T-helper 2 cell (primary cell): ENCODE measurements around the gene ZNF672.
"Not testable (repeated sequence)": the region's sequence is repeated elsewhere in the genome, so short reads cannot be mapped to it uniquely, and the experiment has no call there.

Experiments used
- DNase-seq, 5 experiments: peaks; one replicate each; pipeline versions ENCODE4 v3.0.0 to v3.0.0-alpha.2; 2012 to 2022

ZNF672 gene

DNA sequence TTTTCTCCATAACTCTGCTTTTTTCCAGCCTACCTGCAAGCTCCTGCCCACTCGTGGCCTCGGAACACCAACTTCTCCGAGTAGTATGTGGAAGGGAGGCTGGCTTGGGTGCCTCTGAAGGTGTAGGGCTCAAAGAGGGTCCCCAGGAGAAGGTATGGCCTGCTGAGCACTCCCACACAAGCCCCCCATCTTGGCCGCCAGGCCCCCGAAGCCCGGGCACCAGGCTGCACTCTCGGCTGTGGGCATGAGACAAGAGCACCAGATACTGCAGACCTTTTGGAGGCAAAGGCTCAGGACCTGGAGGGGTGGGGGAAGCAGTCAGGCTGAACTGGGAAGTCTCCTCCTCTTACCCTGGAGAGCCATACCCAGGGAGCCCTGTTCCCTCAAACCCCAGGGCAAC lies 19.2 kb downstream of the ZNF672 start:
- no peak for DNase-seq

DNA sequence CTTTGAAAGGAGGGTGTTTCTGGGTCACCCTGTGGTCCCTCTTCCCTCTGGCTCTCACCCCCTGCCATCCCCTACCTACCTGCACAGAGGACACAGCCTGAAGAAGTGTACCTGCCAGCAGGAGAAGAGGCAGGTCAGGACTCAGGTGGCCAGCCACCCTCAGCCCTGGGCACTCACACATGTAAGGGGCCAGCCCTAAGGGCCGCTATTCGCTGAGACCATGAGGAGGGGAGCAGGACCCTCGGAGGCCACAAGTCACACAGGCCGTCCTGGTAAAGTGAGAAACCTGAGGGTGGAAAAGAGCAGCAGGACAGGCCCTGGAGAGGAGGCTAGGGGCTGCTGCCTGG lies 19.7 kb downstream of the ZNF672 start:
- no peak for DNase-seq

GRCh38 chr1:248858096-248858890 lies 20.3 kb downstream of the ZNF672 start:
- DNase-seq: peak in 1 of 5 experiments; percentile 56

DNA sequence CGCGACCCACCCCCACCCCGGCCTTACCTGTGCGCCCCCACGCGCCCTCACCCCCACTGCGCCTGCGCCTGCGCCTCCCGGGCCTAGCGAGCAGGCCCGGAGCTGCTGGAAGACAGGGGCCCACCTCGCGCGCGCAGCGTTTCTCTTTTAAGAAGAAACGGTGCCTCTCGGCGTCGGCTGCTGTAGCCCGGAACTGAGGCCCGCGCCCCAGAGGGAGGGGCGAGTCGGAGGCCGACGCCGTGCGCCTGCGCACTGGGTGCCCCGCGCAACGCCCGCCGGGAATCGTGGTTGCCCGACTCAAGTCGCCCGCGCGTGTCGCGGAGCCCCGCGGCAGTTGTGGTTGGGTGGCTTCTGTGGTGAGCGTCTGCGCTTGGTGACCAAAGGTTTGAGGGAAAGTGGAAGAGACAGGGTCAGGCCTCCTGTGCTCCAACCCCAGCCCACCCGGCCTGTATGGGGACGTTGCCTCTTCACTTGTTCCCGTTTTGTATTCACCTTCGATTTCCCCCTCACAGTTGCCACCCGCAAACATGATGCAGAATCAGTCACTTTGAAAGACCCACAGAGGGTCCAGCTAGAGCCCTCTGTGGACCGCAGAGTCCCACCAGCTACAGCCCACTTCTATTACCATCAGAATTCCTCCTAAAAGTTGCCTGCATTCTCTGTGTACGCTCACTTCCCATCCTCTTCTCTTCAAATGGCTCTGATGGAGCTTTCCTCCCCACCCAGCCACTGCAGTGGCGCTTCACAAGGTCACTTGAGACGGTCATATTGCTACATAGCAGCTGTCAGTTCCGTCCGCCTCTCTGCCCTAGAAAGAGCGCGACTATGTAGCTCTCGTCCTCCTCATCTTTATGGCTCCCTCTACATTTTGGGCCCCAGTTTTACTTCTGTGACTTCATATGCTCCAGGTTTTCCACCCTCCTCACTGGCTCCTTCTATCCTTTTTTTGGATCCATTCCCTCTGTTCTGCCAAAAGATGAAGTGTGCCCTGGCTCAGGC lies 21.2 kb downstream of the ZNF672 start, which contains the start of gene ZNF692:
Gene ZNF692 (minus strand): TSS at position 195 of the 999 bp plus-strand sequence. CDS start 776 bp downstream, outside the sequence.
- DNase-seq: peak; percentile 92 to 99 (median 96)

DNA sequence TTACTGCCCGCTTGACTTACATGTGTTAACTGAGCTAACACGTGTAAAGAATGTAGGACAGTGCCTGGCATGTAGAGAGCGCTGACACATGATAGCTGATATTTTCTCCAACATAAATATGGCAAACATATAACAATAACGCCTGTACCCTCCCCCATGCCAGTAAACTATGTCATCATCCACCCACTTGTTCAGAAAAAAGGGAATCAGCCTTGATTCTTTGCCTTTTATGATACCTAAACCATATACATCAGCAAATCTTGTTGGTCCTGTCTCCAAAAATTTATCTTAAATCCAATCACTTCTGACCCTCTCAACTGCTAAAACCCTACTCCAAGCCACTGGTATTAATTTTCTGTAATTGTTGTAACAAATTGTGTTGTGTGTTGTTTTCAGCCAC lies 22.0 kb downstream of the ZNF672 start:
- DNase-seq: no peak

GRCh38 chr1:248861616-248862015 lies 23.6 kb downstream of the ZNF672 start:
- DNase-seq: no peak

DNA sequence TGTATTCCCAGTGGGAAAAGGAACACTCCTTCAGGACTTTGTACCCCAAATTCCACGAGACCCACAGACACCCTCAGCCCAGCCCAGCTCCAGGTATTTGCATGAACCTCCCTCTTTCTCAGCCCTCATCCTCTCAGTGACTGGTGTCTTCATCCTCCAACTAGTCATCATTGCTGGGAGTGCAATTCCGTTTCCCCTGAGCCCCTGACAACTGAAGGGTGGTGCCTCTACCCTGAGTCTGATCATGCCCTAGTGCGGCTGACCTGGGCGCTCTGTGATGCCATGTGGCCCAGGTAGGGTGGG lies 24.6 kb downstream of the ZNF672 start:
- DNase-seq: no peak

GRCh38 chr1:248862998-248863881 lies 25.2 kb downstream of the ZNF672 start:
- DNase-seq: peak; percentile 65 to 87 (median 71)

- no peak for DNase-seq
Measured at GRCh38 chr1:248871837-248872401, 33.9 kb downstream of the ZNF672 start.

DNA sequence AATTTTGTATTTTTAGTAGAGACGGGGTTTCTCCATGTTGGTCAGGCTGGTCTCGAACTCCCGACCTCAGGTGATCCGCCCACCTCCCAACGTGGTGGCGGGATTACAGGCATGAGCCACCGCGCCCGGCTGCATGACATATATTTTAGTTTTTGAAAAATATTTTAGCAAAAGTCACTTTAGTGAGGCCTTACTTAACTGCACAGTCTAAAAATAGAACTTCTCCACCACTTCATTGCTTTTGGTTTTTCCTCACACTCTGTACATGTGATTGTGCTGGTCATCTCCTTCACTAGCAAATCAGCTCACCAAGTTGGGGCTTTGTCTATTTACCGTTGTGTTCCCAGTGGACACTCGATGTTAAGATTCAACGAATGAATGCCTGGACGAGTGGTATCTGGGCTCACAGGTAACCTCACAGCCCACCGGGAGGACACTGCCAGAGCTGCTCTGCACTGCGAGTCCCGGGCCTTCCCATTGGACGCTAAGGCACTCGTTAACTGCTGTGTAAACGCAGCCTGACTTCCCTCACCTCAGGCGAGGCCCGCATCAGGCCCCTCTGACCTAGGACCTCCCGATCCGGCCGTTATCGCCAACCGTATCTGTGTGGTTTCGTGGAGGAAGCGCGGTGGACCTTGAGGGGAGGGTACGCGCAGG lies 34.9 kb downstream of the ZNF672 start:
- peak in 2 of 5 experiments; percentile 42 to 51 for DNase-seq

DNA sequence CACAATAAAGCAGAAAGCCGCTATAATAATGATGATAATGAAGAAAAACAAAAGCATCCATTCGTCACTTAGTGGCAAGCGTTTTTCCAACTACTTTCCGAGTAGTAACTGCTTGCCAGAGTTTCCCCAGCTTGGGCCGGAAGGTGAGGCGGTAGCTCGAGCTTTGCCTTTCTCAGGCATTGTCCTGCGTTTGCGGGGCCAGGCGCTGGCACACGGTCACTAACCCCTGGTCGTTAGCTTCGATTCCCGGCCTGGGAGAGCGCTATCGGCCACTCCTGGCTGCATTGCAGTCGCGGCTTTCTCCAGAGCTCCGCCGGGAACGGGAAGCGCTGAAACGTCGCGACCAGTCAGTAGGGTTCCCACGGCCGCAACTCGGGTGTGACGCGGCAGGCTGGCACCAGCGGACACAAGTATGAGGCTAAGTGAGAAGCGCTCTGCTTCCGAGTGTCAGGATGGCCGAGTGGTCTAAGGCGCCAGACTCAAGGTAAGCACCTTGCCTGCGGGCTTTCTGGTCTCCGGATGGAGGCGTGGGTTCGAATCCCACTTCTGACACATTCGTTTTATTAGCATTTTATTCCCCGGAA lies 35.5 kb downstream of the ZNF672 start:
- DNase-seq: peak; percentile 58 to 95 (median 88)

- DNase-seq: peak; percentile 53 to 90 (median 78)
Measured at GRCh38 chr1:248873993-248874533, 36.0 kb downstream of the ZNF672 start.

- no peak for DNase-seq
Measured at GRCh38 chr1:248881261-248881660, 43.2 kb downstream of the ZNF672 start.

DNA sequence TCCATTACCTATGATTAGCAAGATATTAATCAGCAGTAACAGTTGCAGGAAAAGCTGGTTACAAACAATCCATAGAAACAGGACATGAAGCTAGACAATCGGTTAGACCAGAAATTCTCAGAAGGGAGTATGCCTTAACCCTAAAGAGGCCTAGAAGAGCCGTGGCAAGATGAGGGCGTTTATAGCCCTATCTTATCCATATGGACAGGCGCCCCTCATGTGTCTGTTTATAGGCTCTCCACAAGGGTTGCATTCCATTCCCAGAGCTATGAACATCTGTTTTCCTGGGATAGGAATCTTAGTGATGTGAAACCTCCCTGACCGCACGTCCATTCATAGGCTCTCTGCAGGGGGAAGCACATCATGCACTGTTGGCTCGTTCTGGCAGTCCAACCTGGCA lies 44.4 kb downstream of the ZNF672 start:
- DNase-seq: not testable (repeated sequence)

DNA sequence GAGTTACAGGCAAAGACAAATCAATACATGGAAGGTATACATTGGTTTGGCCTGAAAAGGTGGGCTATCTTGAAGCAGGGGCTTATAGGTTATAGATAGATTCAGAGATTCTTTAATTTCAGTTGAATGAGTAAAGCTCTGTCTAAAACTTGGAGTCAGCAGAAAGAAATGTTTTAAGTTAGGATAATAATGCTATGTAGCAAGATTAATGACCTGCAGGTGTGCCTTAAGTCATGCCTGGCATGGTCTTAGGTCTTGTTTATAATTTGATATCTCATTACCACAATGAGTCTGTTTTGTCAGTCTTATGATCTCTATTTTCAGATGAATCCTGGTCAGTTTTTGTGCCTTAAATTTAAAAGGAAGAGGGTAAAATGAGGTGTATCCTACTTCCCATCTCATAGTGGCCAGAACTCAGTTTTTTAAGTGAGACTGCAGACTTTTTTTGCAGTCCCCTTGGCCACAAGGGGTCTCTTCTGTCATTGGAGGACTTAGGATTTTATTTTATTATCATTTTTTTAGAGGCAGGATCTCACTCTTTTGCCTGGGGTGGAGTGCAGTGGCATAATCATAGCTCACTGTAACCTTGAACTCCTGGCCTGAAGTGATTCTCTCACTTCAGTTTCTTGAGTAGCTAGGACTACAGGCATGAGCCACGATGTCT lies 46.7 kb downstream of the ZNF672 start:
- DNase-seq: no peak

DNA sequence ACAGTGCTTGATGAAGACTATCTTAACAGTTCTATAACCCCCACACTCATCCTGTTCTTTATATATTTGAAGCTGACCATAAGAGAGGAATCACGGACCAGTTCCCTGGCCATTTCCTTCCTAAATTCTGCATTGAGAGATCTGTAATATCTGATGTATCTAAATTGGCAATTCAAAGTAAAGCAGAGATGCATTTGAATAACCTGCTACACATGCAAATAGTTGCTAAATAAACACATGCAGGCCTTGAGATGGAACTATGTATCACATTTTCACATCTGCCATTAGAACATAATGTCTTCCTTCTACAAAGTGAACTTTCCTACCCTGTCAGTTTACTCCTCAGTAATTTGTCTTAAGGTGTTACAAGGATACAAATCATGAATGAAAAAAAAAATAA lies 47.6 kb downstream of the ZNF672 start:
- DNase-seq: no peak

DNA sequence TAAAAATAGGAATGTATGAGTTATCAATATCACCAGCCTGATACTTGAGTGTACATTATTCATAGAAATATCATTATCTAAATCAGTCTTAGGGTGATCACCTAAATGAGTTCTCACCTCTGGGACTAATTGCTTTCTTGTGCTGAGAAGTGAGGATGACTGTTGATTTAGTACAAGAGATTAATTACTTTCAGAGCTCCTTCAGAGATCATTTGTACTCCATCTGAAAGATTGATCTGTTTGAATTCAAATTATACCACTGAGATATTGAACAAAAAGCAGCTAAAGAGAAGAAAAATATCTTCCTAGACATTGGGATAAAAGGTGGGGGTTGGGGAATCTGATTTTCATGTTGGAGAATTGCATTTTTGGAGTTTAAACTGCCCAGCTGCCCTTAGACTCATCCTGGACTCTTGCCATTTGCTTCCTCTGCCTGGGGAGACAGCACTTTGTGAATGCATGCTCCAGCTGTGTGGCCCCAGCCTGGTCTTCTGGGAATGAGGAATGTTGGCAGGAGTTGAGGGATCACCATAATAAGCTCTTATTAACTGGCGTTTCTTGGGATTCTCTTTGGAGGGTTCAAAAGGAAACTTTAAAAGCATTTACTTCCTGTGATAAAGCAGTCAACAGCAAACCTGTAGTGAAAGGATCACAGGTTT lies 48.3 kb downstream of the ZNF672 start:
- no peak for DNase-seq

- DNase-seq: not testable (repeated sequence)
Measured at GRCh38 chr1:248889914-248890243, 51.9 kb downstream of the ZNF672 start.

GRCh38 chr1:248890549-248891498 lies 52.8 kb downstream of the ZNF672 start:
- peak in 1 of 5 experiments; percentile 24 for DNase-seq
